Endothelial cell of umbilical vein (primary cell): Measurements from ENCODE around the gene MB.

Experiments
- EZH2 ChIP-seq: IDR thresholded peaks from 2 replicates; pipeline ENCODE4 v1.6.1; 2012; ENCODE audit warnings: borderline replicate concordance, low read depth, mild to moderate bottlenecking, moderate library complexity, low read length, inconsistent platforms; ENCODE audit not compliant: severe bottlenecking
- FOS ChIP-seq: IDR thresholded peaks from 2 replicates; pipeline ENCODE4 v1.6.1; 2011; ENCODE audit warnings: mild to moderate bottlenecking, low read length, moderate library complexity, borderline replicate concordance; ENCODE audit not compliant: insufficient read depth
- GATA2 ChIP-seq: IDR thresholded peaks from 2 replicates; pipeline ENCODE4 v1.7.0; 2011; ENCODE audit warnings: low read depth, mild to moderate bottlenecking, moderate library complexity, mixed read lengths, low read length; ENCODE audit not compliant: insufficient read length, insufficient read depth
- JUN ChIP-seq: IDR thresholded peaks from 2 replicates; pipeline ENCODE4 v1.6.1; 2011; ENCODE audit warnings: borderline replicate concordance, low read depth; ENCODE audit not compliant: insufficient read length, insufficient read depth
- MYC ChIP-seq: IDR thresholded peaks from one replicate; pipeline ENCODE4 v1.6.1; 2011; ENCODE audit warnings: mild to moderate bottlenecking, low read depth, low read length
- POLR2A ChIP-seq: IDR thresholded peaks from 2 replicates; pipeline ENCODE4 v1.6.1; 2012; ENCODE audit warnings: low read depth, mild to moderate bottlenecking, control low read depth, low read length
- POLR2AphosphoS5 ChIP-seq: IDR thresholded peaks from 2 replicates; pipeline ENCODE4 v1.6.1; 2012; ENCODE audit warnings: low read depth, mild to moderate bottlenecking, control low read depth, low read length, moderate library complexity; ENCODE audit not compliant: insufficient read depth
- TF ChIP-seq, protein P1 (sequence below), 2 donors: IDR thresholded peaks; 1 replicate in 1 of 2; 2 replicates in 1 of 2; pipeline ENCODE4 v1.5.1; 2011; ENCODE audit warnings: low read length in 2 of 2, mild to moderate bottlenecking in 2 of 2, moderate library complexity in 2 of 2, control low read depth in 1 of 2, inconsistent platforms in 1 of 2, low read depth in 1 of 2; ENCODE audit not compliant: insufficient read depth in 1 of 2; ENCODE audit errors: extremely low read depth in 1 of 2
- TF ChIP-seq, protein P2 (sequence below): IDR thresholded peaks from 2 replicates; pipeline ENCODE4 v1.6.1; 2011; ENCODE audit not compliant: insufficient read depth, insufficient read length

DNA sequence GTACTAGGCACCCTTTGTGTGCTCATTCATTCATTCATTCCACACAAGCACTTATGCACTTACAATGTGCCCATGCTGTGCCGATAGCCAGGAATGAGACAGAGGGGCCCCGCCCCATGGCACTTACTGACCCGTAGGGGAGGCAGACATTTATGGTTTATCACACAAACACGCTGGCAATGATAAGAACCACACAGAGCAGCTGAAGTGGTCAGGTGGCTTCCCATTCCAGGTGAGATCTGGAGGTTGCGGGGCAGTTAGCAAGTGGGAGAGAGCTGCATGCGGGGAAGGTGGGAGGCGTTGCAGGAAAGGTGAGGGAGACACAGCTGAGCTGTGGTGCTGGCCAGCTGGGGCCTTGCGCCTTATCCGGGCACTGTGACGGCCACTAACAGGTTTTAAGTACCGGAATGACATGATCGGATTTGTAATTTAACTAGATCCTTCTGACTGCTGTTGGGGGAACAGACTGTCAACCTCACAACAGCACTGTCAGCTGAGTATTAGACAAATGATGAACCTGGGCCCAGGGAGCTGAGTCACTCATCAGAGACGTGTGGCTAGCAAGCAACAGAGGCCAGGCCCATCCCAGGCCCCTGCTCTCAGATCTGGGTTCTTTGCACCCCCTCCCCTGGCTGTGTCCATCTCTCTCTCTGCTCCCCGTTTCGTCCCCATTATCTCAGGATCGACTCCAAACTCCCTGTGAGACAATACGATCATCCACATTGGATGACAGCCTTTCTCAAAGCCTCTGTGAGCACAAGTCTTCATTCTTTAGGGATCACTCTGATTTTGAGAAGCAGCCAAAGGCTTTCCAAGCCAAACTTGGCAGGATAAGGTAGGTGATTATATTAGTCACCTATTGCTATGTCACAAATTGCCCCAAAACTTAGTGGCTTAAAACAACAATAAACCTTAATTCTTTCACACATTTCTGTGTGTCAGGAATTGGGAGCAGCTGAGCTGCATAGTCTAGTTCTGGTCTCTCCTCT, 48.1 kb downstream of the MB start:
- TF ChIP-seq, protein P1, sequence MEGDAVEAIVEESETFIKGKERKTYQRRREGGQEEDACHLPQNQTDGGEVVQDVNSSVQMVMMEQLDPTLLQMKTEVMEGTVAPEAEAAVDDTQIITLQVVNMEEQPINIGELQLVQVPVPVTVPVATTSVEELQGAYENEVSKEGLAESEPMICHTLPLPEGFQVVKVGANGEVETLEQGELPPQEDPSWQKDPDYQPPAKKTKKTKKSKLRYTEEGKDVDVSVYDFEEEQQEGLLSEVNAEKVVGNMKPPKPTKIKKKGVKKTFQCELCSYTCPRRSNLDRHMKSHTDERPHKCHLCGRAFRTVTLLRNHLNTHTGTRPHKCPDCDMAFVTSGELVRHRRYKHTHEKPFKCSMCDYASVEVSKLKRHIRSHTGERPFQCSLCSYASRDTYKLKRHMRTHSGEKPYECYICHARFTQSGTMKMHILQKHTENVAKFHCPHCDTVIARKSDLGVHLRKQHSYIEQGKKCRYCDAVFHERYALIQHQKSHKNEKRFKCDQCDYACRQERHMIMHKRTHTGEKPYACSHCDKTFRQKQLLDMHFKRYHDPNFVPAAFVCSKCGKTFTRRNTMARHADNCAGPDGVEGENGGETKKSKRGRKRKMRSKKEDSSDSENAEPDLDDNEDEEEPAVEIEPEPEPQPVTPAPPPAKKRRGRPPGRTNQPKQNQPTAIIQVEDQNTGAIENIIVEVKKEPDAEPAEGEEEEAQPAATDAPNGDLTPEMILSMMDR (IDR thresholded peaks at IDR 0.05; ENCODE audit: extremely low read depth in 1 of 2, insufficient read depth in 1 of 2, low read depth in 1 of 2, low read length in 2 of 2), result no peak
- no peak for TF ChIP-seq POLR2A
- no peak for TF ChIP-seq POLR2AphosphoS5
- no peak for TF ChIP-seq FOS
- TF ChIP-seq MYC, result no peak
- no peak for TF ChIP-seq JUN
- TF ChIP-seq EZH2, result no peak
- no peak for TF ChIP-seq GATA2
- TF ChIP-seq, protein P2, sequence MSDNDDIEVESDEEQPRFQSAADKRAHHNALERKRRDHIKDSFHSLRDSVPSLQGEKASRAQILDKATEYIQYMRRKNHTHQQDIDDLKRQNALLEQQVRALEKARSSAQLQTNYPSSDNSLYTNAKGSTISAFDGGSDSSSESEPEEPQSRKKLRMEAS, result no peak
